NCI-H2196 (cell line): ENCODE measurements around the gene SIX1.

Experiments used
- DNase-seq: peaks from one replicate; lab custom pipeline; 2025; ENCODE audit not compliant: unreplicated experiment; lab: John Stamatoyannopoulos, UW

Gene SIX1

GRCh38 chr14:60655898-60656685, 6.8 kb upstream of the SIX1 start:
- DNase-seq = no peak

- DNase-seq = no peak
Measured at GRCh38 chr14:60655119-60655897, 6.0 kb upstream of the SIX1 start.

- no peak for DNase-seq
Measured at GRCh38 chr14:60654334-60654821, 5.1 kb upstream of the SIX1 start.

- no peak for DNase-seq
Measured at GRCh38 chr14:60653701-60654161, 4.5 kb upstream of the SIX1 start.

DNA sequence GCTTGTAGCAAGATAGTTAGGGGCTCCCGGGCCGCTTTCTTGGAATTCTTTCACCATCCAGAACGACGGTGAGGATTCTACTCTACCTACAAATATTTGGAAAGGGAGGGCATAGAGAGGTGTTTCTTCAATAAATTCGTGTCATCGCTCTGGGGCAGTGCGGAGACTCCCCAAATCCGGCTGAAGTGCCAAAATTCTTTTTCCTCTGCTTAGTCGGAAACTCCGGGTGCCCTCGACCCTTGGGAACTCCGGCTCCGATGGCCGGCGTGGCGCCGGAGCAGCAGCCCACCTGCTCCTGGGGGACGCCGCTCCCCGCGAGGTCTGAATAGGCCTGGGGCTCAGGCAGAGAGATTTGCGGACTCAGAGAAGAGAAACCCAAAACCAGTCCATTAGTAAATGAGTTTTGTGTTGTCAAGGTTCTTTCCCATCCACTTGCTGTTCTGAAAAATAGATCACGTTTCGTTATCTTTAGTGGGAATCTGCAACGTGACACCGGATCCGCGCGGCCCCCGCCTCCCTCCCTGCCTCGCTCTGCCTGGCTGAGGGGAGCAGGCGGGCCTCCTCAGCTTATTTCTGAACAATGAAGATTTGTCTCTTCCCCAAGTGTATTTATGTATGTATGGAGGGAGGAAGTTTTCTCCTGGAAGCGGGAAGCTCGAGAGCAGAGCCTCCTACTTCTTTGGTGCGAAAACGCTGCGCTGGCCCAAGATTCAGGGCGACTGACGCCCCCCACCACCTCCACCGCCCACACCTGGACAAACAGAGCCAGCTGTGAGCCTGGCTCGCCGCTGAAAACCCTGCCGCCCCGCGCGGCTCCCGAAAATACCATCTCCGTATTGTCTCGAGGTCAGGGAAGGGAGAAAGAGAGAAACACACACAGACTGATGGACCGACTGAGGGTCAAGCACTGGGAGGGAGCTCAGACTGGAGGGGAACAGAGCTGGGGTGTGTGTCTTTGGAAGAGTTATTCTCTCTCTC, 3.7 kb upstream of the SIX1 start:
- no peak for DNase-seq

GRCh38 chr14:60651796-60652673, 2.8 kb upstream of the SIX1 start:
- no peak for DNase-seq

DNA sequence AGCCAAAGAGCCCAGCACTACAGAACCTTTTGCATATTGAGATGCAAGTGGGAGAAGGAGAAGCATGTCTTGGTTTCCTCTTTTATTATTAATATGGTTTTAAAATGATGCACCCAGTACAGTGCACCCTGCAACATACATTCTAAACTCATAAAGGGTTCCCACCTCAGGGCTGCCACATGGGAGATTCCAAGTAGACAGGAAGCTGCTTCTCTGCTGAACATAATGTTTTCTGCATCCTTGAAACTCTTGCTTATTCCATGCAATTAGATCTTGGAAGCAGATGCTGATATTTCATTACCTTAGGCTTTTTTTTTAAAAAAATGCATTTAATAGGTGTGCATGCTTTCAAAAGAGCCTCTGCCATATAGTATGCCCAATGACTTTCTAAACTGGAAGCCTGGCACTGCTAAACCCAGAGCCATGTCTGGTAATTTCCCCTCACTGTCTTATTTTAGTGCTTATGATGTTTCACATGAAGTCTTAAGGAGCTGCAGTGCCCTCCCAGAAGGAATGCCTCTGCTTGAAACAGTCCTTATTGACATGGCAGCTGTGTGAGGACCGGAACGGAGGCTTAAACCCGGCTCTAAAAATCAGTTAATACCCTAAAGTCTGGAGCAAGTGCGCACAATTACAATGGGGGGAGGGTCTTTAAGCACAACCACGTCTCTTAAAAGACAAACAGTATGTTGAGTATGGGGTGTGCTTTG, 2.0 kb upstream of the SIX1 start:
- no peak for DNase-seq

DNA sequence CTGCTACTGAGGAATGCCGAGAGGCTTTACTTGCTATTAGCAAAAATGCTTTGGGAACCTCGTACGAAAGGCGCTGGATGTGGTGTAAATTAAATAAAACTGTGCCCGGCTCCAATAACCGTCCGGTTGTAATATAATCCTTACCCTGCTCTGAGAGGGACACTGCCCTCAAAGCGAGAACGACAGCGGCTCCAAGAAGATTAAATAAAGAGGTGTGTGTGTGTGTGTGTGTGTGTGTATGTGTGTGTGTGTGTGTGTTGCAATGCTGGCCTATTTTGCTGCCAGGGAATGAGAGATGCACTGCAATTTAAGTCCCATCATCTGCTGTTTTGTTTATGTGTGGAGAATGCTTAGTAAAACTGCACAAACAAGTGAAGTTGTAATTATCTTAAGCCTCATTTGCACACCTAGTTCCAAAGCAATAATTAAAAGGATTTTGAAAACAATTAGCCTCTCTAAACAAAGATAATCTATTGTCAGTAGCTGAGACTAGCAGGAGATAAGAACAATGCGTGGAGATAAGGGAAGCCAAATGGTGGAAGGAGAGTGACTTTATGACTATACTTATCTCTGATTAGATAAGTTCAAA, 1.2 kb upstream of the SIX1 start:
- DNase-seq = peak; percentile 56

GRCh38 chr14:60649875-60650372, 647 bp upstream of the SIX1 start:
- DNase-seq = peak; percentile 68

- DNase-seq = no peak
Measured at GRCh38 chr14:60648249-60648933, 886 bp downstream of the SIX1 start.

DNA sequence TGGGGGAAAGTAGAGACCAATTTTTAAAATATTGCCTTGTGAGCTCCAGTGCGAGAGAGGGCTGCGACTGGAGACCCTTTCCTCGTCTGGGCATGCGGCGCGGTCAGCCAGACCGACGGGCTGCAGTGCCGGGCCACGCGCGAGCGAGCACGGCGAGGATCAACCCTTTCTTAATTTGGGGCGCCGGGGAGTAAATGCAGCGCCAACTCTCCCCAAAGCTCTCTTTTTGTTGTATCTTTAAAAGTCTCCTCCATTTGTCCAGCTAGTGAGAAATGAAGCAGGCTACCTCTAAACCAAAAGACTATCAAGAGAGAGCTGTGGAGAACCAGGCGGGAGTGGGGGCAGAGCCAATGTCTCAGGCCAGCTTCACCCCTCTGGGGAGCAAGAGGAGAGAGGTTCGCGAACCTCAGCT, 1.4 kb downstream of the SIX1 start:
- no peak for DNase-seq

DNA sequence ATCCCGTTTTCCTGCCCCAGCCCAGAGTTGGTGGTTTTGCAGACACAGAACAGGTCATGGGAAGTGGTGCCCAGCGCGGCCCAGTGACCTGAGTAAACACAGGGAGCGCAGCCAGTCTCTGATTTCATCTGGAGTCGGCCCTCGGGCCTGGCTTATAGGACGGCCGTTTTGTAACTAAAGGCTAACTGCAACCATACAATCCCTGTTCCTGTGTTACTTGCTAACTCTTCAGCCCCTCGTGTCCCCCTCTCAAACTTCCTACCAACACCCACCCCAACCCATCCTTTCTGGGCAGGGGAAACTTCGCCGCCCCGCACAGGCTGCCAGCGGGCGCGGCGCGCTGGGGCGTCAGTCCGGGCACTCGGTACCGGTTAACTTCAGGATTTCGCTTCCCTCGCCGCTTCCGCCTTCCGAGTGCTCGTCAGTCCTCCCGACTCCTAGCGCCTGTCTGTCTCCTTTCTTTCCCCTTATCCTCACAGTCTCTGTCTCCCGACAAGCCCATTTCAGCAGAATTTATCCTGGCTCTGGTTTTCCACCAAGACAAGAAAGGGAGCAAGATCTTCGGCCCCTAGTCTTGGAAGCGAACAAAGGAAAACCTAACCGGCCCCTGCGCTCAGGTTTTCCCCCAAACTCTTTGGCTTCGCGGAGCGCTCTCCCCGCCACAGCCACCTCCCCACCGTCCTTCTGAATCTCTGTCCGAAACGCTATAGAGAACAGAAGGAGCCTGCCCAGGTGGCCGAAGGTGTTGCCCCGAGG, 2.0 kb downstream of the SIX1 start:
- peak; percentile 33 for DNase-seq

DNA sequence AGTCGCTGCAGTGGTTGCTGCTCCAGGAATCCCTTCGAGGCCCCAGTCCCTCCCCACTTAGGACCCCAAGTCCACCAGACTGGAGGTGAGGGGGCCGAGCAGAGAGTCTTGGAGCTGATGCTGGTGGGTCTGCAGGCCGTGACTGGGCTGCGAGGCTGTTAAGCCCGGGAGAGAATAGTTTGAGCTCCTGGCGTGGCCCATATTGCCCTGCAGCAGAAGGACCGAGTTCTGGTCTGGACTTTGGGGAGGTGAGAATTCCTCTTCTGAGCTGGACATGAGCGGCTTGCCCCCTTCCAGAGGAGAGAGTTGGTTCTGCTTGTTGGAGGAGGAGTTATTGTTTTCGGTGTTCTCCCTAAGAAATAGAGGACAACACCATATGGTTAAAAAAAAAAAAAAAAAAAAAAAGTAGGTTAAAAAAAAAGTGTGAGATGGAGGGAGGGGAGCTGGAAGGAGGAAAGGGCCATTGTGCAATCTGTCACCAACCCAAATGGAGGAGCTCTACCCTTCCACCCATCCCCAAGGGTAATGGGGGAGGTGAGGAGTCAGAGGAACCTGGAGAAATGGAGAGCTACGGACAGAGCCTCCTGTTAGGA, 3.0 kb downstream of the SIX1 start:
- no peak for DNase-seq

GRCh38 chr14:60645126-60645741, 4.0 kb downstream of the SIX1 start:
- DNase-seq = no peak

DNA sequence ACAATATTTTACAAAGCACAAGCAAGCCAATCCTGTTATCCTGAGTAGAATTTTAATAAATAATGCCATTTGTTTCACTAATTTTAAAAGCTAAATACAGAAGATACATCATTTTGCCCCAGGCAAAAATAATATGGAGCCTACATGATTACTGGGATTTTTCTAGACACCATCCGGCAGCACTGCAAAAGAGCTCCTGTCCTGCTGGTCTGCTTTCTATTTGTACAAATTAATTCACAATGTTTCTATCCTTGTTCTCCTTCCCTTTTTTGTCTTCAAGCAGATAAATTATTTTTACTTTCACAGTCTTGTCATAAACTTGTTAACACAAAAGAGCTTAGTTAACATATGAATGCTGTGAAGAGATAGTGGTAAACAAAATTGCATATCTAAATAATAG, 4.6 kb downstream of the SIX1 start:
- no peak for DNase-seq

GRCh38 chr14:60643463-60644314, 5.6 kb downstream of the SIX1 start:
- no peak for DNase-seq
